Activated CD4-positive, alpha-beta T cell treated with anti-CD3 and anti-CD28 coated beads, Interleukin-2, amount 50 U/mL, for 24 hours (primary cell): ENCODE data around the gene TFIP11.

ENCODE experiments used
- DNase-seq, 2 donors: peaks; one replicate each; pipeline ENCODE4 v3.0.0-alpha.2; 2020; ENCODE audit warnings: low read depth in 1 of 2, low spot score in 1 of 2

Gene TFIP11

GRCh38 chr22:26450453-26451185 is 61.7 kb downstream of the TFIP11 start:
- no peak for DNase-seq

- no peak for DNase-seq
Measured at GRCh38 chr22:26448941-26449340, 63.3 kb downstream of the TFIP11 start.

- no peak for DNase-seq
Measured at GRCh38 chr22:26448334-26448733, 63.9 kb downstream of the TFIP11 start.

- DNase-seq = no peak
Measured at GRCh38 chr22:26447584-26448329, 64.5 kb downstream of the TFIP11 start.

GRCh38 chr22:26446808-26447515 is 65.3 kb downstream of the TFIP11 start:
- DNase-seq = no peak

GRCh38 chr22:26445577-26446275 is 66.5 kb downstream of the TFIP11 start:
- no peak for DNase-seq

- no peak for DNase-seq
Measured at GRCh38 chr22:26444777-26445176, 67.5 kb downstream of the TFIP11 start.

- no peak for DNase-seq
Measured at GRCh38 chr22:26443901-26444690, 68.2 kb downstream of the TFIP11 start.

GRCh38 chr22:26442086-26442756 is 70.1 kb downstream of the TFIP11 start:
- DNase-seq = no peak
